H9 (cell line): Measurements from ENCODE around the gene ACTRT1. TPM values are rescaled to one million over a fixed set of nuclear protein-coding genes. Genes with fewer than 3 reads are reported as not detected.

ENCODE experiments used
- DNase-seq: peaks from one replicate; pipeline ENCODE4 v3.0.0-alpha.2; 2017
- H2AFZ ChIP-seq: one replicate; pipeline ENCODE4 v1.6.1; 2013; ENCODE audit warnings: mild to moderate bottlenecking, low read length, control low read depth, moderate library complexity
- H2AK5ac ChIP-seq: 2 replicates; pipeline ENCODE4 v1.6.1; 2013; ENCODE audit warnings: low read length, control low read depth, mixed read lengths; ENCODE audit not compliant: insufficient read length
- H2BK120ac ChIP-seq: one replicate; pipeline ENCODE4 v1.6.1; 2013; ENCODE audit warnings: low read depth, mild to moderate bottlenecking, low read length, control low read depth, inconsistent platforms; ENCODE audit not compliant: poor library complexity, severe bottlenecking
- H2BK12ac ChIP-seq: 2 replicates; pipeline ENCODE4 v1.6.1; 2013; ENCODE audit warnings: low read length, control low read depth, mixed read lengths, low read depth; ENCODE audit not compliant: insufficient read length
- H2BK15ac ChIP-seq: 2 replicates; pipeline ENCODE4 v1.6.1; 2013; ENCODE audit warnings: low read depth, low read length, control low read depth
- H2BK20ac ChIP-seq: one replicate; pipeline ENCODE4 v1.6.1; 2013; ENCODE audit warnings: low read depth, mild to moderate bottlenecking, low read length, control low read depth, inconsistent platforms; ENCODE audit not compliant: poor library complexity, severe bottlenecking
- H2BK5ac ChIP-seq: 2 replicates; pipeline ENCODE4 v1.6.1; 2013; ENCODE audit warnings: low read length, control low read depth, mixed read lengths; ENCODE audit not compliant: insufficient read length
- H3K14ac ChIP-seq: 2 replicates; pipeline ENCODE4 v1.6.1; 2013; ENCODE audit warnings: low read length, control low read depth; ENCODE audit not compliant: insufficient read depth
- H3K18ac ChIP-seq: 2 replicates; pipeline ENCODE4 v1.6.1; 2013; ENCODE audit warnings: low read depth, mild to moderate bottlenecking, mixed read lengths, low read length, control low read depth; ENCODE audit not compliant: insufficient read length
- H3K23ac ChIP-seq: 2 replicates; pipeline ENCODE4 v1.6.1; 2013; ENCODE audit warnings: low read length, control low read depth, mixed read lengths, low read depth; ENCODE audit not compliant: insufficient read length
- H3K23me2 ChIP-seq: 2 replicates; pipeline ENCODE4 v1.6.1; 2013; ENCODE audit warnings: low read depth, mild to moderate bottlenecking, mixed read lengths, low read length, control low read depth; ENCODE audit not compliant: insufficient read length, poor library complexity, severe bottlenecking
- H3K27ac ChIP-seq: 2 replicates; pipeline ENCODE4 v1.5.1; 2013; ENCODE audit warnings: low read length, control low read depth, mixed read lengths, low read depth; ENCODE audit not compliant: insufficient read length
- H3K27me3 ChIP-seq: 2 replicates; pipeline ENCODE4 v1.6.1; 2013; ENCODE audit warnings: low read length, control low read depth, inconsistent platforms; ENCODE audit not compliant: insufficient read depth
- H3K4ac ChIP-seq: 2 replicates; pipeline ENCODE4 v1.6.1; 2013; ENCODE audit warnings: low read depth, mild to moderate bottlenecking, control low read depth, inconsistent platforms, low read length, moderate library complexity
- H3K4me1 ChIP-seq: 2 replicates; pipeline ENCODE4 v1.6.1; 2013; ENCODE audit warnings: low read length, control low read depth, inconsistent platforms; ENCODE audit not compliant: insufficient read depth
- H3K4me2 ChIP-seq: 2 replicates; pipeline ENCODE4 v1.6.1; 2013; ENCODE audit warnings: low read length, control low read depth, mixed read lengths; ENCODE audit not compliant: insufficient read length, insufficient read depth
- H3K56ac ChIP-seq: 2 replicates; pipeline ENCODE4 v1.6.1; 2013; ENCODE audit warnings: low read depth, mild to moderate bottlenecking, mixed read lengths, low read length, control low read depth; ENCODE audit not compliant: insufficient read length
- H3K79me1 ChIP-seq: 2 replicates; pipeline ENCODE4 v1.6.1; 2013; ENCODE audit warnings: low read depth, mild to moderate bottlenecking, moderate library complexity, low read length, control low read depth, inconsistent platforms; ENCODE audit not compliant: insufficient read depth, poor library complexity, severe bottlenecking
- H3K79me2 ChIP-seq: 2 replicates; pipeline ENCODE4 v1.6.1; 2013; ENCODE audit warnings: low read length, control low read depth, inconsistent platforms; ENCODE audit not compliant: insufficient read depth
- H3K9ac ChIP-seq: 2 replicates; pipeline ENCODE4 v1.6.1; 2013; ENCODE audit warnings: low read length, control low read depth, mixed read lengths; ENCODE audit not compliant: insufficient read length; ENCODE audit errors: extremely low read depth
- H3K9me3 ChIP-seq: one replicate; pipeline ENCODE4 v1.6.1; 2013; ENCODE audit warnings: low read depth, low read length, inconsistent platforms; ENCODE audit not compliant: control insufficient read depth
- H3T11ph ChIP-seq: one replicate; pipeline ENCODE4 v1.6.1; 2013; ENCODE audit warnings: mild to moderate bottlenecking, low read length, control low read depth, inconsistent platforms
- H4K20me1 ChIP-seq: one replicate; pipeline ENCODE4 v1.6.1; 2013; ENCODE audit not compliant: control insufficient read depth, insufficient read length, insufficient read depth
- H4K5ac ChIP-seq: 2 replicates; pipeline ENCODE4 v1.6.1; 2013; ENCODE audit warnings: low read depth, mild to moderate bottlenecking, mixed read lengths, low read length, control low read depth; ENCODE audit not compliant: insufficient read length
- H4K8ac ChIP-seq: replicated peaks from 2 replicates; pipeline ENCODE4 v1.6.1; 2013; ENCODE audit warnings: low read length, control low read depth, mixed read lengths, low read depth; ENCODE audit not compliant: insufficient read length
- H4K91ac ChIP-seq: 2 replicates; pipeline ENCODE4 v1.6.1; 2013; ENCODE audit warnings: low read depth, mild to moderate bottlenecking, moderate library complexity, mixed read lengths, low read length, control low read depth; ENCODE audit not compliant: insufficient read length
- H3K27ac Mint-ChIP-seq, 3 experiments: 2 replicates in 2 of 3; 3 replicates in 1 of 3; pipeline ENCODE4 v1.8.0; 2020 to 2021; ENCODE audit warnings: mixed read lengths in 3 of 3, mild to moderate bottlenecking in 1 of 3, moderate library complexity in 1 of 3
- H3K27me3 Mint-ChIP-seq: 2 replicates; pipeline ENCODE4 v1.8.0; 2021; ENCODE audit warnings: low read depth, mild to moderate bottlenecking, moderate library complexity, mixed read lengths
- H3K36me3 Mint-ChIP-seq, 3 experiments: 2 replicates in 2 of 3; 3 replicates in 1 of 3; pipeline ENCODE4 v1.8.0; 2020 to 2021; ENCODE audit warnings: low read depth in 3 of 3, mixed read lengths in 3 of 3; ENCODE audit not compliant: insufficient read depth in 1 of 3
- H3K4me1 Mint-ChIP-seq, 2 experiments: 2 replicates each; pipeline ENCODE4 v1.8.0; 2020; ENCODE audit warnings: mixed read lengths in 2 of 2
- H3K4me3 Mint-ChIP-seq, 2 experiments: 2 replicates in 1 of 2; 3 replicates in 1 of 2; pipeline ENCODE4 v1.8.0; 2020 to 2021; ENCODE audit warnings: mild to moderate bottlenecking in 2 of 2, mixed read lengths in 2 of 2, moderate library complexity in 1 of 2
- H3K9me3 Mint-ChIP-seq, 2 experiments: 2 replicates in 1 of 2; 3 replicates in 1 of 2; pipeline ENCODE4 v1.8.0; 2020; ENCODE audit warnings: mild to moderate bottlenecking in 2 of 2, mixed read lengths in 2 of 2, moderate library complexity in 1 of 2
- WGBS: extraction: QIAGEN DNeasy Blood & Tissue Kit; methylation state at CpG from one replicate; pipeline ENCODE4 v1.1.7; 2013; ENCODE audit warnings: missing lambda C conversion rate, low lambda C conversion rate, mixed read lengths; ENCODE audit not compliant: insufficient read length; ENCODE audit errors: extremely low coverage; 5-methylcytosine and 5-hydroxymethylcytosine counted together
- total RNA-seq: library from RNA; stranded (reverse); gene quantifications from 2 replicates; pipeline ENCODE4 v1.2.1, GENCODE V29; 2021
- TF ChIP-seq, protein P1 (sequence below): fragments of 200-600 bp; sonication (generic); conservative IDR thresholded peaks from 3 replicates; pipeline ENCODE4 v1.8.0; 2021; ENCODE audit warnings: antibody characterized with exemption, mild to moderate bottlenecking

ACTRT1 gene
- total RNA-seq, 1 experiment from 2014 or later, result not detected

DNA sequence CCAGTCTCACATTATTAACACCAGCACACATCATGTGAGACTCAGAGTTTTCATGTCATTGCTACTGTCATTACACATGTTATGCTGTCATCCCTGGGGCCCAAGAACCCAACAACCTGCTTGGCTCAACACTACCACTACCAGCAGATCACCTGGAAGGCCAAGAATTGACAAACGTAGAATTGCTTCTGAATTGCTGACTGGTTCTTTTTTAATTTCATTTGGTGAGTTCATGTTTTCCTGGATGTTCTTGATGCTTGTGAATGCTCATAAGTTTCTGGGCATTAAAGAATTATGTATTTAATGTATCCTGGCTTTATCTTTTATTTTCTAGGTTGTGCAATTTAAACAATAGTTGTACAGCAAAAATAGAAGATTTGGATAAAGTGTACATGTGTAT, 40.2 kb downstream of the ACTRT1 start:
- no peak overlapping the region for H2AK5ac ChIP-seq
- no peak overlapping the region for H2BK5ac ChIP-seq
- H3K9me3 Mint-ChIP-seq, result peaks cover 30 to 60% of the 10 kb centered on the region in 2 experiments
- no peaks in the 10 kb centered on the region for H3K79me1 ChIP-seq
- H2BK15ac ChIP-seq, result no peak overlapping the region
- WGBS, result no CpG with 5 or more reads among the region's 1 CpG
- H3K27me3 Mint-ChIP-seq, result no peaks in the 10 kb centered on the region
- no peak overlapping the region for H2BK120ac ChIP-seq
- H3K9ac ChIP-seq, result no peak overlapping the region
- H3K36me3 Mint-ChIP-seq, result peaks cover 8 to 11% (median 11%) of the 10 kb centered on the region in 3 experiments
- no peak for DNase-seq
- H3K4me3 Mint-ChIP-seq, result no peak overlapping the region
- no peak overlapping the region for H3K23ac ChIP-seq
- H3K4me1 Mint-ChIP-seq, result no peaks in the 10 kb centered on the region
- H4K20me1 ChIP-seq, result no peaks in the 10 kb centered on the region
- H3K4ac ChIP-seq, result no peak overlapping the region
- TF ChIP-seq, protein P1, sequence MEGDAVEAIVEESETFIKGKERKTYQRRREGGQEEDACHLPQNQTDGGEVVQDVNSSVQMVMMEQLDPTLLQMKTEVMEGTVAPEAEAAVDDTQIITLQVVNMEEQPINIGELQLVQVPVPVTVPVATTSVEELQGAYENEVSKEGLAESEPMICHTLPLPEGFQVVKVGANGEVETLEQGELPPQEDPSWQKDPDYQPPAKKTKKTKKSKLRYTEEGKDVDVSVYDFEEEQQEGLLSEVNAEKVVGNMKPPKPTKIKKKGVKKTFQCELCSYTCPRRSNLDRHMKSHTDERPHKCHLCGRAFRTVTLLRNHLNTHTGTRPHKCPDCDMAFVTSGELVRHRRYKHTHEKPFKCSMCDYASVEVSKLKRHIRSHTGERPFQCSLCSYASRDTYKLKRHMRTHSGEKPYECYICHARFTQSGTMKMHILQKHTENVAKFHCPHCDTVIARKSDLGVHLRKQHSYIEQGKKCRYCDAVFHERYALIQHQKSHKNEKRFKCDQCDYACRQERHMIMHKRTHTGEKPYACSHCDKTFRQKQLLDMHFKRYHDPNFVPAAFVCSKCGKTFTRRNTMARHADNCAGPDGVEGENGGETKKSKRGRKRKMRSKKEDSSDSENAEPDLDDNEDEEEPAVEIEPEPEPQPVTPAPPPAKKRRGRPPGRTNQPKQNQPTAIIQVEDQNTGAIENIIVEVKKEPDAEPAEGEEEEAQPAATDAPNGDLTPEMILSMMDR, result no peak
- H3K4me2 ChIP-seq, result no peak overlapping the region
- H3K9me3 ChIP-seq, result no peaks in the 10 kb centered on the region
- H2BK12ac ChIP-seq, result no peak overlapping the region
- H4K91ac ChIP-seq, result no peak overlapping the region
- no peaks in the 10 kb centered on the region for H3K4me1 ChIP-seq
- no peak overlapping the region for H4K5ac ChIP-seq
- no peak overlapping the region for H3K27ac ChIP-seq
- no peak overlapping the region for H4K8ac ChIP-seq
- H3K27ac Mint-ChIP-seq, result no peak overlapping the region
- no peaks in the 10 kb centered on the region for H3K23me2 ChIP-seq
- no peak overlapping the region for H3K56ac ChIP-seq
- H3K27me3 ChIP-seq, result no peaks in the 10 kb centered on the region
- no peak overlapping the region for H3K14ac ChIP-seq
- H3T11ph ChIP-seq, result no peak overlapping the region
- no peak overlapping the region for H2BK20ac ChIP-seq
- H2AFZ ChIP-seq, result no peak overlapping the region
- no peak overlapping the region for H3K18ac ChIP-seq
- H3K79me2 ChIP-seq, result no peaks in the 10 kb centered on the region
